ENCODE data around the gene HSF4. TPM values are rescaled to one million over a fixed set of nuclear protein-coding genes. Genes with fewer than 3 reads are reported as not detected.
"Not testable (repeated sequence)": the region's sequence is repeated elsewhere in the genome, so short reads cannot be mapped to it uniquely, and the experiment has no call there.

Gene HSF4, protein sequence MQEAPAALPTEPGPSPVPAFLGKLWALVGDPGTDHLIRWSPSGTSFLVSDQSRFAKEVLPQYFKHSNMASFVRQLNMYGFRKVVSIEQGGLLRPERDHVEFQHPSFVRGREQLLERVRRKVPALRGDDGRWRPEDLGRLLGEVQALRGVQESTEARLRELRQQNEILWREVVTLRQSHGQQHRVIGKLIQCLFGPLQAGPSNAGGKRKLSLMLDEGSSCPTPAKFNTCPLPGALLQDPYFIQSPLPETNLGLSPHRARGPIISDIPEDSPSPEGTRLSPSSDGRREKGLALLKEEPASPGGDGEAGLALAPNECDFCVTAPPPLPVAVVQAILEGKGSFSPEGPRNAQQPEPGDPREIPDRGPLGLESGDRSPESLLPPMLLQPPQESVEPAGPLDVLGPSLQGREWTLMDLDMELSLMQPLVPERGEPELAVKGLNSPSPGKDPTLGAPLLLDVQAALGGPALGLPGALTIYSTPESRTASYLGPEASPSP
- 5.3 TPM for polyA plus RNA-seq (ENCODE audit: insufficient read length)

DNA sequence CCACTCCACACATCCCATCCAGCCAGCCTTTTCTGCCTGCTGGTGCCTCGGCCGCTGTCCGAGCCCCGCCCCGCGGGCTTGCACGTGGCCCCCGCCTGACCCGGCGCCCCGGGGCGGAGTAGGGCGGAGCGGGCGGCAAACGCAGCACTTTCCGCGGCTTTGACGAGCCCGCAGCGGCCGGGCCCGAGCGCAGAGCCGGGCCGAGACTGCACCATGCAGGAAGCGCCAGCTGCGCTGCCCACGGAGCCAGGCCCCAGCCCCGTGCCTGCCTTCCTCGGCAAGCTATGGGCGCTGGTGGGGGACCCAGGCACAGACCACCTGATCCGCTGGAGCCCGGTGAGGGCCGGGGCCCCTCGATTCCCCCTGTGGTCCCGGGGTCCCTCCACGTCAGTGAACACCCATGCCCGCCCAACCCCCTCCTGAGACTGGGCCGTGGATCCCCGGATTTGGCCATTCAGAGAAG, at the start of gene HSF4:
Gene HSF4, plus strand, starts transcription at position 147 of the 463 bp plus-strand sequence. Its CDS starts 67 bp downstream, at position 214.
- DNase-seq: no peak

DNA sequence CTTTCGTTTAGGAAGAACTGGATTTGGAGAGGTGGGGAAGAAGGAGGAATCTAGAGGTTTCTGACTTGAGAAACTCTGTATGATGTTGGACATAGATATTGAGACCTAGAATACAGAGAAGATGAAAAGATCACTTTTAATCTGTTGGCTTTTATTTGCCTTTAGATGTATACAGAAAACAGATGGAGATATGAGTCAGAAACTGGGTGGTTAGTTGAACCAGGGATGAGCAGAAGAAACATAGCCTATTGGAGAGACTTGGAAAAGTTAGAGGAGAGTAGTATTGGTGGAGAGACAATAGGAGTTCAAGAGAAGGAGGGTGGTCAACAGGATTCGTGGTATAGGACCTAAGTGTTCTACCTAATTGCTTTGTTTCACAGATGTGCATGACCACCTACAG, 49.8 kb upstream of the HSF4 start:
- no peak for DNase-seq

DNA sequence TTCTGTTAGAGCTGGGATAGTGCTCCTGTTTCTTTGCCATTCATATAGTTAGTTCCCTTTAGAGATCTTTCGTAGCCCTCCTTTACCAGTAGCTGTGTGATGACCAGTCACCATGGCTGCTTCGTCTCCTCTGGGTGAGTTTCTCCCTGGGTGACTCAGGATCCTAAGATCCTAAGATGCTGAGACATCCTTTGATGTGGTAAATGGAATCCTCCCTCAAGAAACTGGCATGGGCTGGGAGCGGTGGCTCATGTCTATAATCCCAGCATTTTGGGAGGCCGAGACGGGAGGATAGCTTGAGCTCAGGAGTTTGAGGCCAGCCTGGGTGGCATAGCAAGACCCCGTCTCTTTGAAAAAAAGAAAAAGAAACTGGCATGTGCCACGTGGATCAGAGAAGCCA, 48.9 kb upstream of the HSF4 start:
- no peak for DNase-seq

DNA sequence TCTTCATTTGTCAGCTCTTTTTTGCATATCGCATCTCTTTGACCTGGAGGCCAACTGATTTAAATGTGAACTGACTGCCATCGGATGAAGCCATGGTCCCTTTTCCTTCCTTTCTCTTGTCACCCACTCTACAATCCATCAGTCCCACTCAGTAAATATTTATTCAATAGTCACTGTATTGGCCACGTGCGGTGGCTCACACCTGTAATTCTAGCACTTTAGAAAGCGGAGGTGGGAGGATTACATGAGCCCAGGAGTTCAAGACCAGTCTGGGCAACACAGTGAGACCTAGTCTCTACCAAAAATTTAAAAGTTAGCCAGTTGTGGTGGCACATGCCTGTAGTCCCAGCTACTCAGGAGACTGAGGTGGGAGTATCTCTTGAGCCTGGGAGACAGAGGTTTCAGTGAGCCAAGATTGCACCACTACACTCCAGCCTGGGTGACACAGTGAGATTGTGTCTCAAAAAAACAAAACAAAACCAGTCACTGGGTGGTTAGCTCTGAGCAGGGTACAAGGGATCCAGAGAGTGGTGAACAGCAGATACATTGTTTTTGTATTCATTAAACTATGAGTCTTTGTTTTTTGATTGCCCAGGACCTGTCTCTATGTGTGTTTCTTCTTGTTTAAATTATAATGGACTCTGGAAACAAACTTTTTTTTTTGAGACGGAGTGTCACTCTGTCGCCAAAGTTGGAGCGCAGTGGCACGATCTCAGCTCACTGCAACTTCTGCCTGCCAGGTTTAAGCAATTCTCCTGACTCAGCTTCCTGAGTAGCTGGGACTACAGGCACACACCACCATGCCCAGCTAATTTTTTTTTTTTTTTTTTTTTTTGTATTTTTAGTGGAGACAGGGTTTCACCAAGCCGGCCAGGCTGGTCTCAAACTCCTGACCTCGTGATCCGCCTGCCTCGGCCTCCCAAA, 47.9 kb upstream of the HSF4 start:
- no peak for DNase-seq

DNA sequence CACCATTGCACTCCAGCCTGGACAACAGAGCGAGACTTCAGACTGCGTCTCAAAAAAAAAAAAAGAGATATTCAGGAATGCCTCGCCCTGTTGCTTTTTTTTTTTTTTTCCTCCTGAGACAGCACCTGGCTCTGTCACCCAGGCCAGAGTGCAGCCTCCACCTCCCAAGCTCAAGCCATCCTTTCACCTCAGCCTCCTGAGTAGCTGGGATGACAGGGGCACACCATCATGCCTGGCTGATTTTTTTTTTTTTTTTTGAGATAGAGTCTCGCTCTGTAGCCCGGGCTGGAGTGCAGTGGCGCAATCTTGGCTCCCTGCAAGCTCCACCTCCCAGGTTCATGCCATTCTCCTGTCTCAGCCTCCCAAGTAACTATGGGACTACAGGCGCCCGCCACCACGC, 46.8 kb upstream of the HSF4 start:
- DNase-seq: no peak

DNA sequence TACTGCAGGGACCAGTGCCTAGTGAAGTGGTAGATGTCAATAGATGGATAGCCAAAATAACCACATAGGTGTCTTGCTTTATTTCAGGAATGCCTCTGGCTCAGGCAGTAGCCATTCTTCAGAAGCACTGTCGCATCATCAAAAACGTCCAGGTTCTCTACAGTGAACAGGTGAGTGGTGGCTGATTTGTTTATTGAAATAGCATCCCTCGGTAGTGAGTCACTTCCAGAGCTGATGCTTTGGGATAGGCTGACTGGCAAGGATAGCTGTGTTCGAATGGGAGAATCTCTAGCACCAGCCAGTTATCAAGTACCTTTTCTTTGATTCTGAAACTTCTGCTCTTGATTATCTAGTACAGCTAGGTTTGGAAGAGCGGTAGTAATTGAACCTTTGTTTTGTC, 44.5 kb upstream of the HSF4 start:
- no peak for DNase-seq

DNA sequence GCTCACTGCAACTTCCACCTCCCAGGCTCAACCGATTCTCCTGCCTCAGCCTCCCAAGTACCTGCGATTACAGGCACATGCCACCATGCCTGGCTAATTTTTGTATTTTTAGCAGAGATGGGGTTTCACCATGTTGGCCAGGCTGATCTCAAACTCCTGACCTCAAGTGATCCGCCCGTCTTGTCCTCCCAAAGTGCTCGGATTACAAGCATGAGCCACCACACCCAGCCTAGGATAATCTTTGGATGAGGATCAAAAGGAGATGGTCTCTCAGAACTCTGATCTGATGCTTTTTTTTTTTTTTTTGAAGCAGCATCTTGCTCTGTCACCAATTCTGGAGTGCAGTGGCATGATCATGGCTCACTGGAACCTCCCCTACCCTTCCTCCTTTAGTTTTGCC, 41.7 kb upstream of the HSF4 start:
- DNase-seq: not testable (repeated sequence)

DNA sequence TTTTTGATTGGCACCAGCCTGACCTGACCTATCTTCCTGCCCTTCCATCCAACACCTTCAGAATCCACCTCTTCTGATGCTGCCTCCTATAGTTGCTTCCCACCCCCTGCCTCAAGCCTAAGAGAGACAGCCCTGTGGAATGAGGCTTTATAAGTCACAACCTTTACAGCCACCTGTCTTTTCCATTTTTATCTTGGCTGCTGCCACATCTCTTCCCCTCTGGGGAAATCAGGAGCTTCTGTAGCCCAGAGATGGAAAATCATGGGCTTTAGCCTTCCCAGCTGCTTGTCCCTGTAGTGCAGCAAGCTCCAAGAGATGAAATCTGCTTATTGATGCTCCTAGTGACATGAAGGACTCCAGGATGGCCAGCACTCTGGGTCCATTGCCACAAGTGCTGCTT, 36.1 kb upstream of the HSF4 start:
- DNase-seq: no peak

DNA sequence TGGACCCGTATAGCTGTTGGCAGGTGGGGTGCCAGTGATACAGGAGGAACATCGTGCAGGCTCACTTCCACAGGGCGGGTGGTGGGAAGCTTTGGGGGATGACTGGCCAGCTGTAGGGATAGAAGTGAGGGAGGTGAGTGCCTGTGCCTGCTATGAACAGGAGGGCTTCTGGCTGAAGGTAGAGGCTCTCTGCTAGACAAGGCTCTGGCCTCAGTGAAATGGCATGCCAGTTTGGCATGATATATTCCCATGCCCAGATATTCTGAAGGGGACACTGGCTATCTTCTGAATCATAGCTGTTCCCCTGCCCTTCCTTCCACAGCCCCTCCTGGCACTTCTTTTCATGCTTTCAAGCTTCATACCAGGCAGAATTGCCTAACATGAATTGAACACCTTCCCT, 35.7 kb upstream of the HSF4 start:
- DNase-seq: no peak

DNA sequence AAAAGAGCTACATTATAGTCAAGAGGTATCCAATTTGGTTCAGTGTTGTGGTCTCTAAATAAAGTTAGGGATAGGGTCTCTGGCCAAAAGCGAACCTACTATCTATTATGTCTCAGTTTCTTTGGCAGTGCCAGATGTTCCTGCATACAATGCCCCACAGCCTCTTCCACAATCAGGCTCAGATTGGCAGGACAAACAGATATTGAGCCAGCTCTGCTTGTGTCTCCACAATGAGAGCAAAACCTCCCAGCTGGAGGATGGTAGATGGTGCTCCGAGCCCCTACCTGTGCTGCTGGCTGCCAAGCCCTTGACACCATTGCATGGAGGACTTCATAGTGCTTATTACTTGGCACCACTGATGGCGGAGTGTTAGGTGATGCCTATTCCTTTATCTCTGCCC, 35.1 kb upstream of the HSF4 start:
- no peak for DNase-seq

DNA sequence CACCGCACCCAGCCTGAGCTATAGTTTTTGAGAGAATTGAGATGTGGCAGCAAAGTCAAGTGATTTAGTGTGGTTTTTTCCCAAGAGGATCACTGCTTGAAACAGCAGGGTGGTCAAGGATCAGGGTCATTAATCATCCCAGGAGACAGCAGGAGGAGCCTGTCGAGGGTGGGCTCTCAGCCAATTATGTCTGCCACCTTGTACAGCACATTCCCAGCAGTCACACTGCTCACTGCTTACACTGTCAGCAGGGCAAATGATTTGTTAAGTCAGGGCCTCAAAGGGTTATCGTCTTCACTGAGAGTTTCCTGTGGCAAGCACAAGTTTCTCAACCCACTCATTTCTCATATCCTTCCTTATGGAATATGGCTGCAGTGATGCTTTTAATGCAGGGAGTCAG, 26.9 kb upstream of the HSF4 start:
- DNase-seq: no peak

DNA sequence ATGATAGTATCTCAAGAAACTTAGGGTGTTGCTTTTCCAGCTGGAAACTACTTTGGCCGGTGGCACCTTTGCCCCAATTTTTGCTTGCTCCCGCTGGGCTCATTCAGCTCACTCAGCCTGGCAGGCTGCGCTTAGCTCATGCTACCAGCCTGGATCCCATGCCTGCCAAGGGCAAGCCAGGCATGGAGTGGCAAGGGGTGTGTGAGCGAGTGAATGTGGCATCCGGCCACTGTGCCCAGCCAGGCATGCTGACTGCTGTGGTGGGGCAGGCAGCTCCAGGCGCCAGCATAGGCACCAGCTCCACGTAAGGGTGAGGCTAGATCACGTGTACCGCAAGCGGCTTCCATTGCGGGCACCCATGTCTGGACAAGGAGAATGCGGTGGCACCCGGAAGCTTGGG, 23.2 kb upstream of the HSF4 start:
- DNase-seq: no peak

DNA sequence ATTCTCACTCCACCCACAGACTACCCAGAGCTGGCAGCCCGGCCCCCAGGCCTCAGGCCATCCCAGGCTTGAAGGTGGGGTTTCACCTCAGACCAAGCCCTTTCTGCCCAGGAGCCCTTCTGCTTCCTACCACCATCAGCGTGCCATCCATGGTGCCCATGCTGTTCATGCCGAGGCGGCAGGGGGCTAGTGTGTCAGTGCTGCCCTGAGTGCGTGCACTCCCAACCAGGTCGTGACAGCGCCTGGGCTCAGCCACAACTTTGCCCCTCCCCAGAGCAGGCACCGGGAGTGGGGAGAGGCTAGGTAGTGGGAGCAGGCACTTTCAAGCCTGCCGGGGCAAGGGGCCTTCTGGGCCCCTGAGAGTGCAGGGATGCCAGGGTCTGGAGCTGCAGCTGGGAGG, 22.2 kb upstream of the HSF4 start:
- DNase-seq: no peak

DNA sequence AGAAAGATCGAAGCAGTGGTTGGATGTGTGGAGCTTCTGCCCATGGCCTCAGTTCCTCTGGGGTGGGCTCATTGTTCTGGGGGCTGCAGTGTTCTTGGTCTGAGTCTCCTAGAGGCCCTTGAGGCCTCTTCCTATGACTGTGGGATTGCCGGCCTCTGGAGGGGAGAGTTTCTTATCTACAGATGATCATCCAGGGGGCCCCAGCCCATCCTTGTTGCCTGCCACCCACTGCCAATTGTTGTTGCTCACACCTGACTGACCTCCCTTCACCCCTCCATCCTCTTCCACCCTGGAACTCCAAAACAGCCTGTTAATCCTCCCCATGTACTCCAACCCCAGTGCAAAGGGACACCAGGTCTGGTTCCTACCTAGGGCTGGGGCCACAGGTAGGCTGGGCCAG, 19.6 kb upstream of the HSF4 start:
- no peak for DNase-seq

DNA sequence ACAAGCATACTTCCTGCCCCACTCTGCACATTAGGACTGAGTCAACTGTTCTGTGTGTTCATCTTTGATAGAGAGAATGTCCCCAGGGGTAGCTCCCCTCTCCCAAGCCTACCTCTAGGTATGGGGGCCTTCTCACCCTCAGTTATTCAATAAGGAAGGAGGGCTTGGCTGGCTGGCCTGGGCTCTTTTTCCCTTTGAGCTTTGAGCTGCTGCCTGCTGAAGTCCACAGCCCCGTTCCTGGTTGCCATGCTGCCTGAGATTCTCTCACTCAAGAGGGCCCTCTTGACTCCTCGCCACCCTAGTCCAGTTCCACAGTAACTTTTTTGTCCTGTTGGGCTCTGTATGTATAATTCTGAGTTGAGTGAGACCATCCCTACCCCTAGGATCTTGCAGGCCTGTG, 18.8 kb upstream of the HSF4 start:
- no peak for DNase-seq

DNA sequence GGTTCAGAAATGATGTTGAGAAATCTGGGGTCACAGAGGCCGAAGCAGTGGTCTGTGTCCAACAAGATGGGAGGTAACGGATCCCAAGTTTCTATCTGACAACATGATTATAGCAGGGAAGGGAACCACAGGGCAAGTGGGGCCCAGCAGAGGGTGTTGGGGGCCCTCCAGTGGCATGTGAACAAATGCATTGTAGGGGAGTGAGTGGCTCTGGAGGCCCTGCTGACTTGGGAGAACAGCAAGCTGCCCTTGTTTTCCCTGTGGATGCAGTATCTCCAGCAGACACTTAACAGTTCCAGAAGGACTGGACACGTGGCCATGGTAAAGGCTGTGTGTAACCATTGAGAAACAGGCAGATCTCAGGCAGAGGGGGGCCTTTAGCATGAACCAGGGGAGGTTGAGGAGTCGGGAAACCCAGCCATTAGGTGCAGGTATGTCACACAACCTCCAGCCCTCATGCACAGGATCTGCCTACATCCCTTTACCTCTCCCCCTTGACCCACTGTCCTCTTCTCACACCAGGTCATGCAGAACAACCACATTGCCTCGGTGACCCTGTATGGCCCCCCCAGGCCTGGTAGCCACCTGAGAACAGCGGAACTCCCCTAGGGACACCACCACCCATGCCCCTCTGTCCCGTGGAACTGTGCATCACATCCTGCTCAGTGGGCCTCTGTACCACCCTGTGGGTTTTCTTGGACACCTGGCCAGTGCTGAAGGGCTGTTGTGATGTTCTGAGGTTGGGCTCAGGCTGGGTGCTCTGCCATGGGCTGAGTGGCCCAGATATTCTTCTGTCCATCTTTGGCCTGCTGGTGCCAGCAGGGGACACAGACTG, 17.8 kb upstream of the HSF4 start:
- no peak for DNase-seq

DNA sequence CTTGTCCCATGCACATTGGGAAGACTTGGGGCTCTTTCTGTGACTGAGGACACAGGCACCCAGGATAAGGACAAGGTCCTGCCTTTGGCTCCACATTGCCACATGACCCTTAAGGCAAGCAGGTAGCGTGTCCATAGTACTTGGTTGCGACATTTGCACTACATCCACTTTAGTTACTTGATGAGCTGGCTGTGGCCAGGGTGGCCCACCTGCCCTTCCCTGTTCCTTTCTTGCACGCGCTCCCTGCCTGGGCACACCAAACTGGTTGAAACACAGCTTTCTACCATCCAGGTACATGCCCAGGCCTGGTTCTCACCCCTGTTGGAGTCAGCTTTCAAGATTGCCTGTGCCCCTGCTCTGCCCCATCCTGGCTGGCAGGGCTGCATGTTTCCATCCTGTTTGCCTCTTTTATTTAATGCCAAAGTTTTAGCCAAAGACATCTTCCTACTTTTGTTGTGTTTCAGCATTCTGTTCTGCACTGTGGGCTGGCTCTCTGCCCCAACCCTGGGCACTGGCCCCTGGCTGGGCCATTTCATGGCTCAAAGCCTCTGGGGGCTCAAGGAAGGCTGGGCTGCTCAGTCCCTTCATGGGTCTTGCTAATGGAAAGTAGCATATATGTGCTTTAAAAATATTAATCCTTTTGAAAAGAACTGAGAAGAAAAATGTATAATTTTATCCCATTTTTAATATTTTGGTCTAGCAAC, 17.0 kb upstream of the HSF4 start:
- no peak for DNase-seq

DNA sequence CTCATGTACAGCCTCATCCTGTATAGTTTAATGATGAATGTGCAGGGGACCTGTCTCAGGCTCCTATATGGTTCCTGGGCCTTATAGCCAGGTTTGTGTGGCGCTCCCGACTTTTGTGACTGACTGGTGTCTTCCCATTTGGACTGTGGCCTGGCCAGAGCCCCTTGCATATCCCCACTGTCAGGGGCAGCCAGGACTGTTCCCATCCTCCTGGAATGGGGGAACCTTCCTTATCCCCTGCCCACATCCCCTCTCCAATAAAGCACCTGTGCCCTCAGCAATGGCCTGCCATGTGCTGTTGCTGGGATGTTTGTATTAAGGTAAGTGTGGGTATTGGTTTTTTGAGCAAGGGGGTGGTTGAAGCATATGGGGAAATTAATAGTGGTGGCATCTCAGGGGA, 16.3 kb upstream of the HSF4 start:
- DNase-seq: no peak

DNA sequence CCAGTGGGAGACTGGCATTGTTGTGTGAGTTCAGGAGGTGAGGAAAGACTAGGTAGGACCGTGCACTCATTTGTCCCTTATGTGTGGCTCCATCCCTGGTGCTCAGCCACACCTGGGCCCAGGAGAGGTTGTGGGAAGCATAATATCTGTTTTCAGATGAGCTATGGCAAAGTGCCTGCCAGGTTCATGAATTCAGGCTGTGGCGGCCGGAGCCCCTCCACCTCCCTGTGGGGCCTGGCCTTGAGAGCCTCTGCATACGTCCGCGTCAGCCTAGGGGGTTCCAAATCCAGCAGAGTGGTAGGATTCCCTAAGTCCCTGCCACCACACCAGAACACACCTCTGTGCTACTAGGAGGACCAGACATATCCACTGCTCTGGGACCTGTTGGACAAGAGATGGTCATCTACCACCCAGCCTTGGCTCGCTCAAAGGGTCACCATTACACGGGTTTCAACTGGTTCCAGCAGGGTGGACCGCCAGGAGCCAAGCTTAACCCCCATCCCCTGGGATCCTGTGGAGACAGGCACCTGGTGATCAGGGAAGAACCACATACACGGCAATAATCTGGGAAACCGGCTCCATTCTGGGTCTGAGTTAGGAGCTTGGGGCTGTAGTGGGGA, 15.8 kb upstream of the HSF4 start:
- DNase-seq: no peak

DNA sequence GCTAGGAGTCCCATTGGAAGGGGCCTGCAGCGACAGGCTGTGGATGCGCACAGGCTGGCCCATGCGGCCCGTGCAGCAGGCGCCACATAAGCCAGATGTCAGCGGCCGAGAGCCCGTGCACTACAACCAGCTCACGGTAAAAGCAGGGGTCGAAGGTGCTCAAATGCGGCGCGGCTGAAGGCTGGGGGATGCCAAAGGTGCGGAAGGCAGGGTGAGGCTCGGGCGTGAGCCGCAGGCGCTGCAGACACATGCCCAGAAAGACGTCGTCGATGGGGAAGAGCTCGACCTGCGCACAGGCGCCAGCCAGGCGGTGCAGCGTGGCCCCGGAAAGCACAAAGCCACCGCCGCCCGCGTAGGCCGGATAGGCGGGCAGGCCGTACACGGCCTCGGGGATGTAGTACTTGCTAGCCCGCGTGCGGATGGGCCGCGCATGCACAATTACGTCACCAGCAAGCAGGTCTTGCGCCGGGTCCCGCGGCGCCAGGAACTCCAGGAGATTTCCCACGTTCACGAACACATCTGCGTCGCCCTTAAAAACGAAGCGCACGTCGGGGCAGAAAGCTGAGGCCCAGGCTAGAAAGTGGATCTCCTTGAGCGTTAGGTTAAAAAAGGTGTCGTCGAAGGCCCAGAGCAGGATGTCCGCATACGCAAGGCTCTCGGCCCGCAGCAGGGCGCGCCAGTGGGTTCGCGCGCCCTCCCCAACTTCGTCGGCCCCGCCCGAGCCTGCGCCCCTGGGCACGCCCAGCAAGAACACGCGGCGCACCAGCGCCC, 15.1 kb upstream of the HSF4 start:
- no peak for DNase-seq

Measured in hindlimb muscle (tissue), 1 donor.